HuH-7.5 (cell line): ENCODE measurements around the gene CES5A.
"Not testable (repeated sequence)": the region's sequence is repeated elsewhere in the genome, so short reads cannot be mapped to it uniquely, and the experiment has no call there.

ENCODE experiments used
- DNase-seq: peaks from one replicate; pipeline ENCODE4 v3.0.0; 2011; ENCODE audit warnings: low spot score

The CES5A gene

GRCh38 chr16:55875273-55875672, at the start of gene CES5A:
CES5A (minus strand) TSS chr16:55875373; CDS start chr16:55875221, 152 bp downstream.
- no peak for DNase-seq

GRCh38 chr16:55922662-55923061, 47.5 kb upstream of the CES5A start:
- DNase-seq: no peak

- no peak for DNase-seq
These were observed 42.4 kb upstream of the CES5A start for GRCh38 chr16:55917373-55918160.

GRCh38 chr16:55915096-55915827, 40.1 kb upstream of the CES5A start:
- no peak for DNase-seq

- no peak for DNase-seq
These were observed 39.2 kb upstream of the CES5A start for GRCh38 chr16:55914383-55914782.

GRCh38 chr16:55913716-55914115, 38.5 kb upstream of the CES5A start:
- DNase-seq: no peak

- DNase-seq: not testable (repeated sequence)
These were observed 37.9 kb upstream of the CES5A start for GRCh38 chr16:55913121-55913520.

GRCh38 chr16:55912022-55912421, 36.8 kb upstream of the CES5A start:
- no peak for DNase-seq

GRCh38 chr16:55911616-55912015, 36.4 kb upstream of the CES5A start:
- DNase-seq: no peak

- DNase-seq: no peak
These were observed 34.7 kb upstream of the CES5A start for GRCh38 chr16:55909876-55910275.

GRCh38 chr16:55908641-55909040, 33.5 kb upstream of the CES5A start:
- DNase-seq: no peak

- DNase-seq: no peak
These were observed 32.5 kb upstream of the CES5A start for GRCh38 chr16:55907661-55908060.

GRCh38 chr16:55906123-55906522, 30.9 kb upstream of the CES5A start:
- DNase-seq: no peak

- no peak for DNase-seq
These were observed 30.5 kb upstream of the CES5A start for GRCh38 chr16:55905651-55906050.

- no peak for DNase-seq
These were observed 26.5 kb upstream of the CES5A start for GRCh38 chr16:55901566-55902217.

- no peak for DNase-seq
These were observed 25.6 kb upstream of the CES5A start for GRCh38 chr16:55900616-55901393.

GRCh38 chr16:55899857-55900256, 24.7 kb upstream of the CES5A start:
- DNase-seq: no peak

GRCh38 chr16:55898592-55898991, 23.4 kb upstream of the CES5A start:
- DNase-seq: no peak

GRCh38 chr16:55892821-55893220, 17.6 kb upstream of the CES5A start:
- DNase-seq: no peak

GRCh38 chr16:55889518-55889917, 14.3 kb upstream of the CES5A start:
- DNase-seq: no peak

GRCh38 chr16:55888546-55888945, 13.4 kb upstream of the CES5A start:
- no peak for DNase-seq

- no peak for DNase-seq
These were observed 1.7 kb upstream of the CES5A start for GRCh38 chr16:55876854-55877253.
